PFSK-1 (cell line): ENCODE data around the gene BANK1.

ENCODE experiments used
- FOXP2 ChIP-seq: optimal IDR thresholded peaks from 2 replicates; pipeline ENCODE3; 2011; ENCODE audit warnings: borderline replicate concordance, control low read depth, inconsistent platforms; ENCODE audit not compliant: insufficient read depth; ENCODE audit errors: extremely low read length, extremely low read depth
- POLR2AphosphoS5 ChIP-seq: IDR thresholded peaks from 2 replicates; pipeline ENCODE4 v1.6.1; 2012; ENCODE audit warnings: low read depth, mild to moderate bottlenecking, control low read depth, low read length, moderate library complexity
- REST ChIP-seq, 2 experiments: IDR thresholded peaks; 2 replicates each; pipeline versions ENCODE4 v1.6.1 to v1.8.0; 2011 to 2012; ENCODE audit warnings: low read depth in 2 of 2, low read length in 2 of 2, control low read depth in 1 of 2, inconsistent platforms in 1 of 2, mild to moderate bottlenecking in 1 of 2, moderate library complexity in 1 of 2; ENCODE audit not compliant: insufficient read depth in 1 of 2
- SIN3A ChIP-seq: IDR thresholded peaks from 2 replicates; pipeline ENCODE4 v1.6.1; 2012; ENCODE audit warnings: mild to moderate bottlenecking, low read length, moderate library complexity, borderline replicate concordance; ENCODE audit not compliant: insufficient read depth
- TAF1 ChIP-seq: IDR thresholded peaks from 2 replicates; pipeline ENCODE4 v1.6.1; 2012; ENCODE audit warnings: low read length, control low read depth, borderline replicate concordance; ENCODE audit not compliant: insufficient read depth

- TF ChIP-seq REST (IDR thresholded peaks at IDR 0.05; ENCODE audit: insufficient read depth in 1 of 2, low read depth in 2 of 2, low read length in 2 of 2) (no peak), TAF1 (no peak), POLR2AphosphoS5 (no peak), SIN3A (no peak), FOXP2 (no peak)
Observed at GRCh38 chr4:101823864-101824263, 33.3 kb downstream of the BANK1 start.
